Activated CD4-positive, alpha-beta T cell treated with anti-CD3 and anti-CD28 coated beads, Interleukin-2, amount 50 U/mL, for 16 hours (primary cell): ENCODE results near the gene ARL8A.

ENCODE experiments used
- DNase-seq: peaks from one replicate; pipeline ENCODE4 v3.0.0-alpha.2; 2020

Gene ARL8A

GRCh38 chr1:202107801-202108731, 36.5 kb downstream of the ARL8A start:
- no peak for DNase-seq

GRCh38 chr1:202107321-202107761, 37.2 kb downstream of the ARL8A start:
- no peak for DNase-seq

- no peak for DNase-seq
These were observed 37.9 kb downstream of the ARL8A start for GRCh38 chr1:202106340-202107254.

GRCh38 chr1:202105571-202106339, 38.8 kb downstream of the ARL8A start:
- no peak for DNase-seq

GRCh38 chr1:202104073-202104472, 40.5 kb downstream of the ARL8A start:
- DNase-seq: no peak

- DNase-seq: no peak
These were observed 43.4 kb downstream of the ARL8A start for GRCh38 chr1:202101184-202101583.

- DNase-seq: no peak
These were observed 50.7 kb downstream of the ARL8A start for GRCh38 chr1:202093858-202094257.

- DNase-seq: no peak
These were observed 53.5 kb downstream of the ARL8A start for GRCh38 chr1:202090994-202091393.

- DNase-seq: no peak
These were observed 56.3 kb downstream of the ARL8A start for GRCh38 chr1:202088206-202088605.

- DNase-seq: no peak
These were observed 57.8 kb downstream of the ARL8A start for GRCh38 chr1:202086579-202087350.

GRCh38 chr1:202085682-202086373, 58.7 kb downstream of the ARL8A start:
- no peak for DNase-seq

GRCh38 chr1:202084791-202085681, 59.5 kb downstream of the ARL8A start:
- DNase-seq: no peak
